B cell (primary cell): ENCODE measurements around the gene TCERG1L.

Experiments used
- CTCF ChIP-seq: fragments of 200-600 bp; IDR thresholded peaks from one replicate; pipeline ENCODE4 v1.8.0; 2022; ENCODE audit warnings: antibody characterized with exemption, mild to moderate bottlenecking
- EZH2 ChIP-seq: IDR thresholded peaks from 2 replicates; pipeline ENCODE4 v1.6.1; 2012; ENCODE audit warnings: borderline replicate concordance, low read depth, mild to moderate bottlenecking, moderate library complexity, low read length; ENCODE audit not compliant: insufficient read depth, poor library complexity, severe bottlenecking

GRCh38 chr10:131176907-131177306, 134.6 kb downstream of the TCERG1L start:
- TF ChIP-seq CTCF (no peak), EZH2 (no peak)
